B cell (primary cell): ENCODE data around the gene ASTN2. TPM values are rescaled to one million over a fixed set of nuclear protein-coding genes. Genes with fewer than 3 reads are reported as not detected.

Experiments used
- ATAC-seq: fragments of 200-7000 bp; cut with Tn5 transposase; one replicate; pipeline ENCODE4 v1.10.0; 2021; ENCODE audit warnings: low read depth, mild to moderate bottlenecking, moderate number of reproducible peaks, moderate library complexity
- CTCF ChIA-PET: fragments of 350-600 bp; sonication (Branson Sonifier 250); formaldehyde crosslinking; loops from one replicate; lab custom pipeline; 2021; ENCODE audit warnings: antibody characterized with exemption, inconsistent platforms; lab: Charles Lee
- POLR2A ChIA-PET: fragments of 350-600 bp; sonication (Branson Sonifier 250); formaldehyde crosslinking; loops from one replicate; lab custom pipeline; 2021; ENCODE audit warnings: antibody characterized with exemption; lab: Charles Lee
- DNase-seq: peaks from one replicate; pipeline ENCODE4 v3.0.0; 2013
- H2AFZ ChIP-seq: 2 replicates; pipeline ENCODE4 v1.6.1; 2012; ENCODE audit warnings: mild to moderate bottlenecking, low read depth, low read length; ENCODE audit not compliant: insufficient read depth, poor library complexity, severe bottlenecking
- H3K27ac ChIP-seq, 2 donors: 1 replicate in 1 of 2; 2 replicates in 1 of 2; pipeline ENCODE4 v1.5.1; 2012 to 2013; ENCODE audit warnings: low read length in 2 of 2, mild to moderate bottlenecking in 2 of 2, moderate library complexity in 1 of 2
- H3K27me3 ChIP-seq, 4 experiments: fragments of 200-600 bp in 1 of 4; sonication (generic) in 1 of 4; replicated peaks in 1 of 4; 1 replicate in 2 of 4; 2 replicates in 2 of 4; pipeline versions ENCODE4 v1.6.1 to v1.7.0; 2013 to 2016; ENCODE audit warnings: low read length in 3 of 4, mild to moderate bottlenecking in 2 of 4, mixed read lengths in 1 of 4, moderate library complexity in 1 of 4; ENCODE audit not compliant: insufficient read depth in 4 of 4, control insufficient read depth in 3 of 4; ENCODE audit errors: control extremely low read depth in 1 of 4
- H3K36me3 ChIP-seq, 2 experiments: replicated peaks in 1 of 2; 1 replicate in 1 of 2; 2 replicates in 1 of 2; pipeline versions ENCODE4 v1.6.1 to v1.7.1; 2013; ENCODE audit warnings: low read length in 1 of 2; ENCODE audit not compliant: insufficient read depth in 2 of 2, control insufficient read depth in 1 of 2; ENCODE audit errors: control extremely low read depth in 1 of 2, extremely low read depth in 1 of 2
- H3K4me1 ChIP-seq, 2 donors: fragments of 200-600 bp in 1 of 2; sonication (generic) in 1 of 2; 1 replicate in 1 of 2; 2 replicates in 1 of 2; pipeline versions ENCODE4 v1.5.1 to v1.6.1; 2013 to 2017; ENCODE audit warnings: low read length in 2 of 2; ENCODE audit not compliant: control insufficient read depth in 2 of 2, insufficient read depth in 2 of 2
- H3K4me2 ChIP-seq: replicated peaks from 2 replicates; pipeline ENCODE3; 2012; ENCODE audit warnings: mild to moderate bottlenecking, low read depth, low read length; ENCODE audit not compliant: poor library complexity, severe bottlenecking
- H3K4me3 ChIP-seq, 5 experiments: fragments of 200-600 bp in 1 of 5; sonication (generic) in 1 of 5; 1 replicate in 3 of 5; 2 replicates in 2 of 5; pipeline versions ENCODE4 v1.5.1 to v1.7.0; 2011 to 2016; ENCODE audit warnings: low read length in 4 of 5, mild to moderate bottlenecking in 4 of 5, low read depth in 2 of 5, control low read depth in 1 of 5, moderate library complexity in 1 of 5; ENCODE audit not compliant: insufficient read depth in 1 of 5; ENCODE audit errors: control extremely low read depth in 1 of 5, extremely low read depth in 1 of 5
- H3K79me2 ChIP-seq: fragments of 200-600 bp; sonication (generic); one replicate; pipeline ENCODE4 v1.6.0; 2016; ENCODE audit warnings: low read length; ENCODE audit not compliant: control insufficient read depth, insufficient read depth
- H3K9ac ChIP-seq: fragments of 200-600 bp; sonication (generic); 2 replicates; pipeline ENCODE4 v1.6.1; 2017; ENCODE audit warnings: mild to moderate bottlenecking, low read length, moderate library complexity
- H3K9me3 ChIP-seq, 3 donors: one replicate each; pipeline versions ENCODE4 v1.6.1 to v1.7.1; 2013; ENCODE audit warnings: low read length in 2 of 3; ENCODE audit not compliant: control insufficient read depth in 2 of 3, insufficient read depth in 1 of 3; ENCODE audit errors: control extremely low read depth in 1 of 3
- H4K20me1 ChIP-seq: 2 replicates; pipeline ENCODE4 v1.6.0; 2012; ENCODE audit warnings: mild to moderate bottlenecking, low read length; ENCODE audit not compliant: insufficient read depth, control insufficient read depth, poor library complexity, severe bottlenecking
- H3K27ac Mint-ChIP-seq: one replicate; pipeline ENCODE4 v1.8.0; 2021; ENCODE audit warnings: mixed read lengths
- H3K27me3 Mint-ChIP-seq: one replicate; pipeline ENCODE4 v1.8.0; 2021; ENCODE audit warnings: mixed read lengths
- H3K4me1 Mint-ChIP-seq: one replicate; pipeline ENCODE4 v1.8.0; 2021; ENCODE audit warnings: mixed read lengths
- H3K4me3 Mint-ChIP-seq: one replicate; pipeline ENCODE4 v1.8.0; 2021; ENCODE audit warnings: mixed read lengths
- H3K9me3 Mint-ChIP-seq: one replicate; pipeline ENCODE4 v1.8.0; 2022; ENCODE audit warnings: mixed read lengths; ENCODE audit not compliant: insufficient read depth
- EZH2 ChIP-seq: IDR thresholded peaks from 2 replicates; pipeline ENCODE4 v1.6.1; 2012; ENCODE audit warnings: borderline replicate concordance, low read depth, mild to moderate bottlenecking, moderate library complexity, low read length; ENCODE audit not compliant: insufficient read depth, poor library complexity, severe bottlenecking
- WGBS: methylation state at CpG from one replicate; pipeline ENCODE4 v1.1.5; 2013; ENCODE audit warnings: missing lambda C conversion rate; ENCODE audit not compliant: insufficient coverage; 5-methylcytosine and 5-hydroxymethylcytosine counted together
- intact Hi-C: fragments of 100-400 bp; cut with micrococcal nuclease; formaldehyde crosslinking; loops from one replicate; pipeline ENCODE4 v1.10.0; 2022
- polyA plus RNA-seq: library from polyadenylated mRNA; depleted of rRNA; stranded (reverse); fragments of >200 nt; gene quantifications from 2 replicates; pipeline ENCODE4 v1.2.3, GENCODE V29; 2012
- total RNA-seq, 2 donors: library from RNA; stranded (reverse); fragments of 120-200 nt in 1 of 2; gene quantifications; 1 replicate in 1 of 2; 2 replicates in 1 of 2; pipeline versions ENCODE4 v1.2.3 to v1.2.4, GENCODE V29; 2013 to 2022
- TF ChIP-seq, protein P1 (sequence below): fragments of 200-600 bp; IDR thresholded peaks from one replicate; pipeline ENCODE4 v1.8.0; 2022; ENCODE audit warnings: antibody characterized with exemption, mild to moderate bottlenecking

Gene ASTN2
- total and polyA plus RNA-seq, 2 donors (not counting 1 experiment from before 2014, with no cell fraction given), result 1.2 to 3.6 TPM

GRCh38 chr9:116574027-116574679 lies 840.7 kb downstream of the ASTN2 start:
- no peak for DNase-seq
- POLR2A ChIA-PET, result no interaction called here
- ATAC-seq, result no peak
- H3K9ac ChIP-seq, result no peak overlapping the region
- TF ChIP-seq, protein P1, sequence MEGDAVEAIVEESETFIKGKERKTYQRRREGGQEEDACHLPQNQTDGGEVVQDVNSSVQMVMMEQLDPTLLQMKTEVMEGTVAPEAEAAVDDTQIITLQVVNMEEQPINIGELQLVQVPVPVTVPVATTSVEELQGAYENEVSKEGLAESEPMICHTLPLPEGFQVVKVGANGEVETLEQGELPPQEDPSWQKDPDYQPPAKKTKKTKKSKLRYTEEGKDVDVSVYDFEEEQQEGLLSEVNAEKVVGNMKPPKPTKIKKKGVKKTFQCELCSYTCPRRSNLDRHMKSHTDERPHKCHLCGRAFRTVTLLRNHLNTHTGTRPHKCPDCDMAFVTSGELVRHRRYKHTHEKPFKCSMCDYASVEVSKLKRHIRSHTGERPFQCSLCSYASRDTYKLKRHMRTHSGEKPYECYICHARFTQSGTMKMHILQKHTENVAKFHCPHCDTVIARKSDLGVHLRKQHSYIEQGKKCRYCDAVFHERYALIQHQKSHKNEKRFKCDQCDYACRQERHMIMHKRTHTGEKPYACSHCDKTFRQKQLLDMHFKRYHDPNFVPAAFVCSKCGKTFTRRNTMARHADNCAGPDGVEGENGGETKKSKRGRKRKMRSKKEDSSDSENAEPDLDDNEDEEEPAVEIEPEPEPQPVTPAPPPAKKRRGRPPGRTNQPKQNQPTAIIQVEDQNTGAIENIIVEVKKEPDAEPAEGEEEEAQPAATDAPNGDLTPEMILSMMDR, result no peak
- TF ChIP-seq EZH2, result no peak
- WGBS, result 92% methylated on average over 1 of the region's 1 CpG
- Mint-ChIP-seq H3K4me3 (no peak overlapping the region), H3K9me3 (no peaks in the 10 kb centered on the region), H3K4me1 (no peaks in the 10 kb centered on the region), H3K27me3 (peaks cover 4% of the 10 kb centered on the region), H3K27ac (no peak overlapping the region)
- no peaks in the 10 kb centered on the region for H3K36me3 ChIP-seq
- H4K20me1 ChIP-seq, result no peaks in the 10 kb centered on the region
- no peak overlapping the region for H3K4me2 ChIP-seq
- H2AFZ ChIP-seq, result no peak overlapping the region
- CTCF ChIA-PET, result no interaction called here
- no peaks in the 10 kb centered on the region for H3K79me2 ChIP-seq
- no peak overlapping the region for H3K4me3 ChIP-seq
- intact Hi-C loops, result no loop called here
- H3K27ac ChIP-seq, result no peak overlapping the region
- H3K4me1 ChIP-seq, result no peaks in the 10 kb centered on the region
- H3K9me3 ChIP-seq, result no peaks in the 10 kb centered on the region
- H3K27me3 ChIP-seq, result no peaks in the 10 kb centered on the region

- CTCF ChIA-PET, result interaction anchor here (0.6 to 1.2 kb wide), 3 partner anchors 78 to 987 kb away, joined by 4 to 7 read pairs (median 7); no protein-coding TSS in a partner anchor
- H3K79me2 ChIP-seq, result no peaks in the 10 kb centered on the region
- H3K9ac ChIP-seq, result no peak overlapping the region
- TF ChIP-seq, protein P1, result peak; percentile 25
- TF ChIP-seq EZH2, result no peak
- no peaks in the 10 kb centered on the region for H3K9me3 ChIP-seq
- DNase-seq (peak; percentile 8), ATAC-seq (no peak)
- Mint-ChIP-seq H3K4me3 (no peak overlapping the region), H3K27me3 (no peaks in the 10 kb centered on the region), H3K9me3 (no peaks in the 10 kb centered on the region), H3K27ac (no peak overlapping the region), H3K4me1 (no peaks in the 10 kb centered on the region)
- H3K4me1 ChIP-seq, result no peaks in the 10 kb centered on the region
- H3K4me2 ChIP-seq, result no peak overlapping the region
- WGBS, result 38% methylated on average over 8 of the region's 12 CpGs
- H3K27me3 ChIP-seq, result no peaks in the 10 kb centered on the region
- no peak overlapping the region for H3K27ac ChIP-seq
- no peak overlapping the region for H3K4me3 ChIP-seq
- H2AFZ ChIP-seq, result no peak overlapping the region
- no peaks in the 10 kb centered on the region for H3K36me3 ChIP-seq
- intact Hi-C loops, result no loop called here
- no peaks in the 10 kb centered on the region for H4K20me1 ChIP-seq
- POLR2A ChIA-PET, result no interaction called here
Measured at GRCh38 chr9:116572095-116572748, 842.6 kb downstream of the ASTN2 start.
